Activated CD4-positive, alpha-beta T cell treated with anti-CD3 and anti-CD28 coated beads, Interleukin-2, amount 50 U/mL, for 1 hour (primary cell): ENCODE results near the gene SYNPO2.
"Not testable (repeated sequence)": the region's sequence is repeated elsewhere in the genome, so short reads cannot be mapped to it uniquely, and the experiment has no call there.

ENCODE experiments used
- DNase-seq: peaks from one replicate; pipeline ENCODE4 v3.0.0-alpha.2; 2020

Gene SYNPO2

GRCh38 chr4:118939169-118939783 is 50.6 kb downstream of the SYNPO2 start:
- DNase-seq, result no peak

DNA sequence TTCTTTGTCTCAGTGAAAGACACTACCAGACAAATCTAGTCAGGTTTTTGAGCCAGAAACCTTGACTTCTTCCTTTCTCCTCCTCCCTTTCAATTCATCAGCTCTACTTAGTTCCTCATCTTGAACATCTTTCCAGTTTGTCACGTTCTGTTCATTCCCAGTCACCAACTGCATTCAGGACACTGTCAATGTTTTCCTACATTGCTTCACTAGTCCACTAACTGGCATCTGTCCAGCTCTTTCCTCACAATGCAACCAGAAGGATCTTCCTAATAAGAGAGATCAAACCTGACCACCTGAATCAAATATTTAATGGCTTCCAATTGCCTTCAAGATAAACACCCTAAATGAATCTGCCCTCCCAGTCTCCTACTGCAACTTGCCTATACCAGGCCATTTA is 52.5 kb downstream of the SYNPO2 start:
- no peak for DNase-seq

DNA sequence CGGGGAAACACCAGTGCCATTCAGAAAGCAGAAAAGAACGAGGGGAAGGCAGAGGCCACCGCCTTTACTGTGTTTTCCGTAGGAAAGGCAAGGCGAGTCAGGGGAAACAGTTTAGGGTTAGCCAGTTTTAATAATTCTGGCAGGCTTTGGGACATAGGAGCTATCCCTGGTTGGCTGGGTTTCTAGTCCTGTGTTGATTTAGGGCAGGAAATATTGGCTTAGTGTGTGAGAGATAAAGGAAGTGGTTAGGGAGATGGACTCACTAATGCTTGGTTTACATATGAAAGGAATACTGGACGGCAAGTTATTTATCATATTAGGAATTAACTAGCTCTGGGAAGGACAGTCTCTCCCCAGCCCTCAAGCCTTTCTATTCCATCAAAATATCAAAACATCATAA is 53.1 kb downstream of the SYNPO2 start:
- no peak for DNase-seq

GRCh38 chr4:118942465-118942864 is 53.8 kb downstream of the SYNPO2 start:
- no peak for DNase-seq

- no peak for DNase-seq
Measured at GRCh38 chr4:118947095-118947494, 58.4 kb downstream of the SYNPO2 start.

GRCh38 chr4:118948545-118949144 is 60.0 kb downstream of the SYNPO2 start:
- no peak for DNase-seq

GRCh38 chr4:118950224-118950623 is 61.6 kb downstream of the SYNPO2 start:
- DNase-seq, result no peak

DNA sequence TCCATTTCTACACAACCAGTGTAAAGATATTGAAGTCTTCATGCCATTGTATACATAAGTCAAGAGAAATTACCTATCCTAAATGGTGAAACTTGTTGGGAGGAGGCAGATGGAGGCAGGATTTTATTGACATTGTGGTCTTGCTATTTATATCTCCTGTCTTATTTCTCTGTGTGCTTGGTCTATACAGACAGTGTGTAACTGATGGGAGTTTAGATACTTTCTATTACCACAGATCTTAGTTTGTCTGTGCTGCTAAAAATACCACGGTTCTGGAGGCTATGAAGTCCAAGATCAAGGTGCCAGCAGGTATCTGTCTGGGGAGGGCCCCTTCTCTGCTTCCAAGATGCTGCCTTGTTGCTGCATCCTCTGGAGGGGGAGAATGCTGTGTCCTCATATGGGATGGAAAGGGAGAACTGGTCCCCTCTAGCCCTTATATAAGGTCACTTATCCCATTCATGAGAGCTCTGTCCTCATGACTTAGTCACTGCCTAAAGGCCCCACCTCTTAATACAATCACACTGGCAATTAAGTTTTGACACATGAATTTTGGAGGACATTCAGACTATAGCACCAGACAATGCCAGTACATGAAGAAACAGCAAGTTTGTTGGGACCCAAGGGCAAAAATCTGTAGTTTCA is 62.4 kb downstream of the SYNPO2 start:
- no peak for DNase-seq

DNA sequence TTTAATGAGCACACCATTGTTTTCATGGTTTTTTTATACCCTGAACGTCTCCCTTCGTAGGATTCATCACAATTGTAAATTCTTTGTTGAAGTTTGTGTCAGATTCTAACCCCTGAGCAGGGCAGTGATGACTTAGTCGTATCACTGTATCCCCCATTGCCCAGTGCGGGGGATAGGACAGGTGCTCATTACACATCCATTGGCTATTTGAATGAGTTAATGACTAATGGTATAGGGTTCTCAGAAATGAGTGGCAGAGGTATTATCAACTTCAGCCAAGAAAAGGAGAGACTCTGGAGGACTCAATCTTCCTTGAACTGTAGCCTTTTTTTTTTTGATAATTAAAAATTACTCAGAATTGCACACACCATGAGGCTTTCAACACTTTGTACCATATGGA is 64.6 kb downstream of the SYNPO2 start:
- no peak for DNase-seq

GRCh38 chr4:118954246-118954645 is 65.6 kb downstream of the SYNPO2 start:
- DNase-seq, result no peak

DNA sequence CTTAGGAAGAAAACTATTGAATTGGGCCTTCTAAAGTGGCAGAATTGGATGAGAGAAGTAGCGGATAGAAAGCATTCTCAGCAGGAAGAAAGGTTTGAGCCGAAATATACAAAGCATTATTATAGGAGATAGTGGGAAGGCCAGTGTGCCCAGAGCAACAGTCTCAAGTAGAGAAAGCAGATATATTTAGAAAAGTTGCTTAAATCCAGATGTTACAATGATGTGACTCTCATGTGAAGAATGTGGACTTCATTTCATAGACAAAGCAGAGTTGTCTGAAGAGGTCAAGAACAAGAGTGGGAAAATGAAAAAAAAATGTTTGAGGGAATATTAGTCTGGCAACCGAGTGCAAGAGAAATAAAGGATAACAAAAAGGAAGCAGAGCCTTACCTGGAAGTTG is 66.9 kb downstream of the SYNPO2 start:
- no peak for DNase-seq

DNA sequence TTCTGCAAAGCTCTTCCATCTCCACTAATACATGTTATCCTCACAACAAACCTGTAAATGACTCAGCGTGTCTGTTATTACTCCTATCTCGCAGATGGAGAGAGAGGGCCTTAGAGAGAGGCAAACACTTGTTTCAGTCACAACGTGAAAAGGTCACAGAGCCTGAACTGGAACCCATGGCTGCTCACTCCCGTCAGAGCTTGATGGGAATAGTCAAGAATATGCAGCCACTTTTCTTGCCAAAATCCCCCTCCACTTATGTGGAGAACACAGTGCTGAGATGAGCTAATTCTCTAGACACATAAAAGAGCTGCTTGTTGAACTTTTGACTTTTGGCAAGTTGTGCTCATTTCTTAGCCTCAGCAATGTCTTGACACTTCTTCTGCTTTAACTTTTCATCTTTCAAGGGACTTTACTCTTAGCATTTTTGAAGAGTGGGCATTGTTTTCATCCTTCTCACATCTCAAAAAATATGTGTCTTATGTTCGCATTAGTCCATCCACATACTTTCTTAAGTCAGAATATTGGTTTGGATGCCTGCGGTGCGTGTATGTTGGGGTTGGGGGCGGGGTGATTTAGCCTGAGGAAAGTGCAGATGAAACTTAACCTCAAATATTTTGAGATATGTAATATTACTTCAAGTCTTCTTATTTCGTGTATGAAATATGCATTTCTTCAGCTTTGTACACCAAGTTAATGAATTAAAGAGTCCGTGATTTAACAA is 69.2 kb downstream of the SYNPO2 start:
- no peak for DNase-seq

DNA sequence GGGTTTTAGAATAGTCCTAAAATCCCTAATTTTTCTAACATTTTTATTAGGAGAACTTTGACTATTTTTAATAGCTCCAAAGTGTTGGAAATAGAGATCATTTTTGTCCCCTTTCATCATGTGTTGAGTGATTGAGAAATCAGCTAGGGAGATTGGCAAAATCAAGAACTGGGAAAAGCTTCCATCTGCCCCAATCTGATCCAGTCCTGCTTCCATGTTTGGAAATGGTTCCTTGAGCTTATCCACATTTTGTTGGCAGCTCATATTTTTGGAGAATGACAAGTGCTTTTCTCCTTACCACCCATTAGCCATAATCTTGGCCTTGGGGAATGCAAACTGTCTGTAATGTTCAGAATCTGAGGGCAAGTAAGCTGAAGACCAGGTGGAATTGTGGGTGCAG is 73.9 kb downstream of the SYNPO2 start:
- DNase-seq, result no peak

GRCh38 chr4:118964891-118965411 is 76.3 kb downstream of the SYNPO2 start:
- no peak for DNase-seq

DNA sequence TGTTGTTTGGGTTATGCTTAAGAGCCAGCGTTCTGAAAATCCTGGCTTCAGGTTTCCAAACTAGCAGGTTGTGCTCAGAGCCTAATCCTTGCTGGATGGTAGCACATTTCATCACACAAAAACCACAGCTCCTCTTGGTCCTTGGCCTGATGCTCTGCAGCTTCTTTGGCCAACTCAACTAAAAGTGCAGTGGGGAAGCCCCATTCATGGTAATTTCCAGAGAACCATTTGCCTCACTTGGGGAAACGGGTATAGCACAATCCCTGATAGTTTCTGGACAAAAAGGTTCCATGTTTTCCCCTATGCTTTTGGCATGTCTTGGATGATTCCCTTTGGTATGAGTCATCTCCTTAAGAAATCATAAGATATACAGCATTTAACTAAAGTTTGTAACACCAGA is 78.7 kb downstream of the SYNPO2 start:
- DNase-seq, result no peak

GRCh38 chr4:118968005-118968404 is 79.4 kb downstream of the SYNPO2 start:
- DNase-seq, result no peak

DNA sequence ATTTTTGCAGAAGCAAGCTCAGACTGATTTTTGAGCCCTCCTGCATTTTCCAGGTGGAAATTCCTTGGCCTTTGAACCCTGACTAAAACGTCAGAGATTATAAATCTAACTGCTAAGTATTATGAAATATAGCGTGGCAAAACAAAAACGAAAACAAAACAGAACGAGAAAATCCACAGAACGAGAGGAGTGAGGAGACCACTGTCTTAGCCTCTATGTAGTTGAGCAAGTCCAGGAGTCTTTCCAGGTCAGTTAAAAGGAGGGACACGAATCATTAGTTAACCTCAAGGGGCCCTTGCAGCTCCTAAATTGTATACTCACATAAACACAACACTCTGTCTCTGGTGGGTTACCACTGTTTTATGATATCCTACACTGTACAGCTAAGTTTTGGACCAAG is 80.2 kb downstream of the SYNPO2 start:
- DNase-seq, result no peak

GRCh38 chr4:118969359-118969758 is 80.7 kb downstream of the SYNPO2 start:
- no peak for DNase-seq

DNA sequence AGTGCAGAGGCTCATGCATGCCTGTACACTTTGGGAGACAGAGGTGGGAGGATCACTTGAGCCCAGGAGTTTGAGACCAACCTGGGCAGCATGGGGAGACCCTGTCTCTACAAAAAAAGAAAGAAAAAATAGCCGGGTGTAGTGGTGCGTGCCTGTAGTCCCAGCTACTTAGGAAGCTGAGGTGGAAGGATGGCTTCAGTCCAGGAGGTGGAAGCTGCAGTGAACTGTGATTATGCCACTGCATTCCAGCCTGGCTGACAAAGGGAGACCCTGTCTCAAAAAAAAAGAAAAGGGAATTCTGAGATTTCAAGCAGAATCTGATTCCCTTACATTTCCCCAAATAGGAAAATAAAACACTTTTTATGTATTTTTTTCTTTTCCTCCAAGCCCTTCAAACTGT is 83.5 kb downstream of the SYNPO2 start:
- DNase-seq, result no peak

- no peak for DNase-seq
Measured at GRCh38 chr4:118973295-118973694, 84.6 kb downstream of the SYNPO2 start.

GRCh38 chr4:118974758-118975157 is 86.1 kb downstream of the SYNPO2 start:
- DNase-seq, result no peak

GRCh38 chr4:118975449-118976192 is 87.0 kb downstream of the SYNPO2 start:
- DNase-seq, result no peak

- DNase-seq, result not testable (repeated sequence)
Measured at GRCh38 chr4:118976193-118976560, 87.5 kb downstream of the SYNPO2 start.
